NCI-H82 treated with DMSO at 0.1 percent for 48 hours (cell line): ENCODE results near the gene OR56A3.
"Not testable (repeated sequence)": the region's sequence is repeated elsewhere in the genome, so short reads cannot be mapped to it uniquely, and the experiment has no call there.

Experiments used
- DNase-seq: peaks from one replicate; lab custom pipeline; 2025; ENCODE audit not compliant: unreplicated experiment; lab: John Stamatoyannopoulos, UW

Gene OR56A3

GRCh38 chr11:5941951-5942350 lies at the start of gene OR56A3:
OR56A3 (plus strand) TSS chr11:5942251; CDS start chr11:5947347, 5,096 bp downstream.
- no peak for DNase-seq

GRCh38 chr11:5892908-5893307 lies 49.1 kb upstream of the OR56A3 start, which contains the start of gene OR52E5:
OR52E5 (plus strand) TSS chr11:5893208; CDS start chr11:5900777, 7,569 bp downstream.
- DNase-seq = no peak

- no peak for DNase-seq
Measured at GRCh38 chr11:5899534-5899933, 42.5 kb upstream of the OR56A3 start.

GRCh38 chr11:5910540-5910939 lies 31.5 kb upstream of the OR56A3 start:
- no peak for DNase-seq

- no peak for DNase-seq
Measured at GRCh38 chr11:5922749-5923426, 19.2 kb upstream of the OR56A3 start.

- DNase-seq = no peak
Measured at GRCh38 chr11:5923427-5923776, 18.6 kb upstream of the OR56A3 start.

GRCh38 chr11:5923794-5924193 lies 18.3 kb upstream of the OR56A3 start:
- DNase-seq = no peak

GRCh38 chr11:5928271-5928670 lies 13.8 kb upstream of the OR56A3 start:
- no peak for DNase-seq

GRCh38 chr11:5928811-5929210 lies 13.2 kb upstream of the OR56A3 start:
- no peak for DNase-seq

GRCh38 chr11:5929571-5930368 lies 12.3 kb upstream of the OR56A3 start:
- no peak for DNase-seq

- DNase-seq = no peak
Measured at GRCh38 chr11:5930614-5931013, 11.4 kb upstream of the OR56A3 start.

- DNase-seq = no peak
Measured at GRCh38 chr11:5931061-5931460, 11.0 kb upstream of the OR56A3 start.

- no peak for DNase-seq
Measured at GRCh38 chr11:5932671-5933070, 9.4 kb upstream of the OR56A3 start.

- no peak for DNase-seq
Measured at GRCh38 chr11:5933116-5933515, 8.9 kb upstream of the OR56A3 start.

- DNase-seq = no peak
Measured at GRCh38 chr11:5937868-5938602, 4.0 kb upstream of the OR56A3 start.

GRCh38 chr11:5938603-5938965 lies 3.5 kb upstream of the OR56A3 start:
- no peak for DNase-seq

GRCh38 chr11:5940748-5941147 lies 1.3 kb upstream of the OR56A3 start:
- no peak for DNase-seq

GRCh38 chr11:5955586-5955985 lies 13.5 kb downstream of the OR56A3 start:
- no peak for DNase-seq

GRCh38 chr11:5960704-5961320 lies 18.8 kb downstream of the OR56A3 start:
- DNase-seq = not testable (repeated sequence)

- no peak for DNase-seq
Measured at GRCh38 chr11:5966958-5967357, 24.9 kb downstream of the OR56A3 start.

- DNase-seq = no peak
Measured at GRCh38 chr11:5967708-5968107, 25.7 kb downstream of the OR56A3 start.
